Adrenal gland (tissue), 5 donors: ENCODE results near the gene CD1B.

ENCODE experiments used
- CTCF ChIP-seq, 6 experiments: fragments of 450-650 bp in 4 of 6; fragments of 200-600 bp in 2 of 6; sonication (generic) in 1 of 6; IDR thresholded peaks; 1 replicate in 5 of 6; 2 replicates in 1 of 6; pipeline versions ENCODE4 v1.5.1 to v1.8.0; 2016 to 2021; ENCODE audit warnings: antibody characterized with exemption in 6 of 6, mild to moderate bottlenecking in 2 of 6, moderate library complexity in 1 of 6
- POLR2A ChIP-seq, 2 donors: fragments of 450-650 bp; IDR thresholded peaks; one replicate each; pipeline ENCODE4 v1.6.1; 2017; ENCODE audit warnings: antibody characterized with exemption in 2 of 2, mild to moderate bottlenecking in 2 of 2, moderate library complexity in 1 of 2
- donor health status: DM: no; HTN: no; CAD: no.

- TF ChIP-seq CTCF (IDR thresholded peaks at IDR 0.05) (no peak), POLR2A (IDR thresholded peaks at IDR 0.05) (no peak)
Observed at GRCh38 chr1:158371188-158371953, 40.0 kb upstream of the CD1B start.
